OCI-LY1 (cell line): Measurements from ENCODE around the gene MAP3K14.

ENCODE experiments used
- H2AFZ ChIP-seq: fragments of 200-600 bp; sonication (generic), shearing (Covaris generic); 2 replicates; pipeline ENCODE4 v1.6.0; 2014; ENCODE audit warnings: antibody characterized with exemption, mild to moderate bottlenecking, low read length
- H3F3A ChIP-seq: fragments of 200-600 bp; sonication (generic), shearing (Covaris generic); 2 replicates; pipeline ENCODE4 v1.6.0; 2014; ENCODE audit warnings: mild to moderate bottlenecking, antibody characterized with exemption, low read length, moderate library complexity; ENCODE audit not compliant: insufficient read depth
- H3K27ac ChIP-seq: fragments of 200-600 bp; sonication (generic); 2 replicates; pipeline ENCODE4 v1.5.1; 2014; ENCODE audit warnings: low read length, mixed run types, mild to moderate bottlenecking, low read depth; ENCODE audit not compliant: poor library complexity, severe bottlenecking
- H3K27me3 ChIP-seq: fragments of 200-600 bp; sonication (generic); 2 replicates; pipeline ENCODE4 v1.6.0; 2014; ENCODE audit warnings: antibody characterized with exemption, mild to moderate bottlenecking, low read length, moderate library complexity; ENCODE audit not compliant: insufficient read depth
- H3K36me3 ChIP-seq: fragments of 200-600 bp; sonication (generic); 2 replicates; pipeline ENCODE4 v1.6.1; 2014; ENCODE audit warnings: mild to moderate bottlenecking, antibody characterized with exemption, low read length, moderate library complexity, mixed read lengths; ENCODE audit not compliant: insufficient read depth
- H3K4me1 ChIP-seq: fragments of 200-600 bp; sonication (generic); 2 replicates; pipeline ENCODE4 v1.5.1; 2014; ENCODE audit warnings: mild to moderate bottlenecking, low read length, moderate library complexity; ENCODE audit not compliant: insufficient read depth, severe bottlenecking
- H3K4me2 ChIP-seq: fragments of 200-600 bp; sonication (generic), shearing (Covaris generic); 2 replicates; pipeline ENCODE4 v1.6.1; 2014; ENCODE audit warnings: low read length
- H3K4me3 ChIP-seq: fragments of 200-600 bp; sonication (generic); 2 replicates; pipeline ENCODE4 v1.5.1; 2014; ENCODE audit warnings: low read length, low read depth, mild to moderate bottlenecking, mixed read lengths; ENCODE audit not compliant: poor library complexity, severe bottlenecking
- H3K79me2 ChIP-seq: fragments of 200-600 bp; shearing (Covaris generic); 2 replicates; pipeline ENCODE4 v1.6.1; 2016; ENCODE audit warnings: mixed run types, low read length, mixed read lengths; ENCODE audit not compliant: insufficient read depth
- H3K9ac ChIP-seq: fragments of 200-600 bp; sonication (generic), shearing (Covaris generic); 2 replicates; pipeline ENCODE4 v1.6.1; 2014; ENCODE audit warnings: mild to moderate bottlenecking, low read length, mixed read lengths
- H3K9me2 ChIP-seq: fragments of 200-600 bp; sonication (generic), shearing (Covaris generic); 2 replicates; pipeline ENCODE4 v1.6.1; 2014; ENCODE audit warnings: low read depth, mild to moderate bottlenecking, low read length, mixed read lengths
- H3K9me3 ChIP-seq: fragments of 200-600 bp; shearing (Covaris generic); 2 replicates; pipeline ENCODE4 v1.6.1; 2014; ENCODE audit warnings: low read length, mixed read lengths
- H4K20me1 ChIP-seq: fragments of 200-600 bp; sonication (generic), shearing (Covaris generic); 2 replicates; pipeline ENCODE4 v1.6.0; 2016; ENCODE audit warnings: mild to moderate bottlenecking, low read length; ENCODE audit not compliant: insufficient read depth
- EZH2 ChIP-seq: fragments of 200-600 bp; sonication (generic), shearing (Covaris generic); IDR thresholded peaks from 2 replicates; pipeline ENCODE4 v1.8.0; 2017; ENCODE audit warnings: borderline replicate concordance, mixed run types, mild to moderate bottlenecking, antibody characterized with exemption, low read length, moderate library complexity, mixed read lengths
- TF ChIP-seq, protein P1 (sequence below): fragments of 200-600 bp; sonication (generic), shearing (Covaris generic); IDR thresholded peaks from 2 replicates; pipeline ENCODE4 v1.5.1; 2017; ENCODE audit warnings: mild to moderate bottlenecking, antibody characterized with exemption, low read length, moderate library complexity, mixed read lengths

MAP3K14 gene

DNA sequence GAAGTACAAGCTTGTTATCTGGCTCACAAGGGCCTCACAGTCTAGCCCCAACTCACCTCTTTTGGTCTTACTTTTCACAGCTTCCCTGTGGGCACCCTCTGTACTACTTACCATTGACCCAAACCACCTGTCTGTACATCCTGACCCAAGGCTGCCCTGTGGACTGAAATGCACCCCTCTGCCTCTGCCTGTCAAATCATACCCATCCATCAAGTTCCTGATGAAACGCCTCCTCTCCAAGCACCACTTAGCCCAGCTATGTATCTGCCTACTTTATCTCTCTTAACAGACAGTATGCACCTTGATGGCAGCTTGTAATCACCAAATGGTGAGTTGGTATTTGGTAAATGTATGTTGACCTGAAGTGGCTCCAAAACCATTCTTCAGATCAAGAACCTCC is 7.5 kb upstream of the MAP3K14 start:
- Histone ChIP-seq H3K36me3 (no peaks in the 10 kb centered on the region), H3K9me2 (no peaks in the 10 kb centered on the region), H3K4me3 (no peak overlapping the region), H3K9me3 (no peaks in the 10 kb centered on the region), H4K20me1 (no peaks in the 10 kb centered on the region), H3K79me2 (no peaks in the 10 kb centered on the region), H3K4me2 (no peak overlapping the region), H2AFZ (no peak overlapping the region), H3K27me3 (peaks cover 4% of the 10 kb centered on the region; the same call in 1 of the 2 replicates), H3F3A (no peaks in the 10 kb centered on the region), H3K27ac (no peak overlapping the region), H3K9ac (no peak overlapping the region), H3K4me1 (no peaks in the 10 kb centered on the region)
- no peak for TF ChIP-seq EZH2
- TF ChIP-seq, protein P1, sequence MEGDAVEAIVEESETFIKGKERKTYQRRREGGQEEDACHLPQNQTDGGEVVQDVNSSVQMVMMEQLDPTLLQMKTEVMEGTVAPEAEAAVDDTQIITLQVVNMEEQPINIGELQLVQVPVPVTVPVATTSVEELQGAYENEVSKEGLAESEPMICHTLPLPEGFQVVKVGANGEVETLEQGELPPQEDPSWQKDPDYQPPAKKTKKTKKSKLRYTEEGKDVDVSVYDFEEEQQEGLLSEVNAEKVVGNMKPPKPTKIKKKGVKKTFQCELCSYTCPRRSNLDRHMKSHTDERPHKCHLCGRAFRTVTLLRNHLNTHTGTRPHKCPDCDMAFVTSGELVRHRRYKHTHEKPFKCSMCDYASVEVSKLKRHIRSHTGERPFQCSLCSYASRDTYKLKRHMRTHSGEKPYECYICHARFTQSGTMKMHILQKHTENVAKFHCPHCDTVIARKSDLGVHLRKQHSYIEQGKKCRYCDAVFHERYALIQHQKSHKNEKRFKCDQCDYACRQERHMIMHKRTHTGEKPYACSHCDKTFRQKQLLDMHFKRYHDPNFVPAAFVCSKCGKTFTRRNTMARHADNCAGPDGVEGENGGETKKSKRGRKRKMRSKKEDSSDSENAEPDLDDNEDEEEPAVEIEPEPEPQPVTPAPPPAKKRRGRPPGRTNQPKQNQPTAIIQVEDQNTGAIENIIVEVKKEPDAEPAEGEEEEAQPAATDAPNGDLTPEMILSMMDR = no peak

DNA sequence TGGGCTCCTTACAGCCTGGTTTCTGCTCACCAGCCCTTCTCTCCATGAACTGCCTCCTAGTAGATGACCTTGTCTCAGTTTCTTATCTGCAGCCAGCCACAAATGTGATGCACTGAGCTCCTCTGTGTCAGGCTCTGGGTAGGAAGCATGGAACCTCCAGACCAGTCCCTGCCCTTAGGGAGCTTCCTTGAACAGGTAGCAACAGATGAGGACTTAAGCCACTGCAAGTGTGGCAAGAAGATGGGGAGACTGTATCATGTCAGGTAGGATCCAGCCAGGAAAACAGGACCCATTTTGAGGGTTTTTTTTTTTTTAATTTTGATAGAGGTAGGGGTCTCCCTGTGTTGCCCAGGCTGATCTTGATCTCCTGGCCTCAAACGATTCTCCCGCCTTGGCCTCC is 5.3 kb upstream of the MAP3K14 start:
- Histone ChIP-seq H3K27ac (no peak overlapping the region), H3K4me1 (peaks cover 10% of the 10 kb centered on the region)

DNA sequence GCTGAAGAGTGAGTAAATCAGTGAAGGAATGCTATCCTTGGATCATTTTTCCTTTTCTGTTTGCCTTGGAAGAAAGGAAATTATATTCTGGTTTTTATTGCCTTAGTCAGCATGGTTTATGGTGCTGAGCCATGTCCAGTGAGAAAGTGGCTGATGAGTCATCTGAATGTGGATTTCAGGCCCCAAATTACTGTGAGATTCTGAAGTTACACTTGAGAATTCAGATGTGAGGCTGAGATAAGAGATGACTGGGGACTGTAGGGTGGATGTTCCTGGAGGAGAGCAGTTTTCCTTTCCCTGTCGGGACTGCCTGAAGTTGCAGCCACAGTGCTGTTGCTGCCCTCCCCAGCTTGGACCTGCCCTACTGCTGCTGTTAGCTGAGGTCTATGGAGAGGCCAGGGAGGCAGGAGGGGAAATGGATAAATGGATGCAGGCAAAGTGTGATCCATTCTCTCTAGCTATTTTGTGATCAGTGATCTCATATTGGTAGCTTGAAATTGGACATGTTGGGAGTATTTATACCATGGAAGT is 4.2 kb upstream of the MAP3K14 start:
- no peak overlapping the region for H3K4me2 ChIP-seq
- no peak overlapping the region for H3K27ac ChIP-seq

More for the DNA sequence above, 5.3 kb upstream of the MAP3K14 start:
- Histone ChIP-seq H4K20me1 (no peaks in the 10 kb centered on the region), H3K27me3 (peaks cover 4% of the 10 kb centered on the region; the same call in 1 of the 2 replicates), H3K36me3 (no peaks in the 10 kb centered on the region), H3K9me2 (no peaks in the 10 kb centered on the region), H3F3A (no peaks in the 10 kb centered on the region), H3K9me3 (no peaks in the 10 kb centered on the region), H2AFZ (no peak overlapping the region), H3K9ac (no peak overlapping the region), H3K4me2 (no peak overlapping the region), H3K4me3 (no peak overlapping the region), H3K79me2 (no peaks in the 10 kb centered on the region)
- TF ChIP-seq EZH2 = no peak
- TF ChIP-seq, protein P1 = no peak

More for the DNA sequence above, 4.2 kb upstream of the MAP3K14 start:
- Histone ChIP-seq H3K4me3 (no peak overlapping the region), H3F3A (no peaks in the 10 kb centered on the region), H3K79me2 (no peaks in the 10 kb centered on the region), H4K20me1 (no peaks in the 10 kb centered on the region), H3K36me3 (no peaks in the 10 kb centered on the region), H3K9me2 (no peaks in the 10 kb centered on the region), H3K9me3 (no peaks in the 10 kb centered on the region), H3K27me3 (peaks cover 4% of the 10 kb centered on the region; the same call in 1 of the 2 replicates), H3K4me1 (peaks cover 12% of the 10 kb centered on the region), H3K9ac (no peak overlapping the region), H2AFZ (no peak overlapping the region)
- TF ChIP-seq EZH2 = no peak
- TF ChIP-seq, protein P1 = no peak
